HCT116 (cell line): ENCODE measurements around the gene NAV1. TPM values are rescaled to one million over a fixed set of nuclear protein-coding genes. Genes with fewer than 3 reads are reported as not detected.

Source experiments
- ATAC-seq: fragments of 200-7000 bp; cut with Tn5 transposase; 2 replicates; pipeline ENCODE4 v1.9.1; 2020; ENCODE audit warnings: mild to moderate bottlenecking, moderate library complexity
- BruUV-seq: library from RNA; stranded (reverse); fragments of 400-500 nt; replicated peaks from 2 replicates; lab custom pipeline; 2021; lab: Mats Ljungman, UMichigan
- CTCF ChIA-PET: fragments of 300-600 bp; sonication (Branson Sonifier 250); formaldehyde crosslinking; loops from one replicate; lab custom pipeline; 2021; ENCODE audit warnings: antibody characterized with exemption; lab: Charles Lee
- POLR2A ChIA-PET: fragments of 300-600, 350-600 bp; sonication (Branson Sonifier 250); formaldehyde crosslinking; loops from one replicate; lab custom pipeline; 2021; ENCODE audit warnings: antibody characterized with exemption; lab: Charles Lee
- RAD21 ChIA-PET, 2 experiments: fragments of 300-600 bp; sonication (Branson Sonifier 250); formaldehyde crosslinking; loops; one replicate each; lab custom pipeline; 2023; ENCODE audit warnings: low total read pairs in 2 of 2; ENCODE audit not compliant: uncharacterized antibody in 2 of 2, unreplicated experiment in 2 of 2, low non-redundant PET in 1 of 2; lab: Charles Lee
- DNase-seq: peaks from one replicate; pipeline ENCODE4 v3.0.0-alpha.2; 2010; ENCODE audit warnings: low read depth, low spot score
- H2AFZ ChIP-seq: fragments of 200-600 bp; shearing (Covaris generic), sonication (generic); 2 replicates; pipeline ENCODE4 v1.6.1; 2017; ENCODE audit warnings: low read depth, mixed run types, mixed read lengths, antibody characterized with exemption, low read length; ENCODE audit not compliant: poor library complexity, severe bottlenecking
- H3K27ac ChIP-seq: 2 replicates; pipeline ENCODE4 v1.5.1; 2012; ENCODE audit warnings: low read depth, low read length
- H3K27me3 ChIP-seq: fragments of 200-600 bp; sonication (generic); 2 replicates; pipeline ENCODE4 v1.6.1; 2016; ENCODE audit warnings: mixed run types, low read length, mixed read lengths; ENCODE audit not compliant: insufficient read depth
- H3K36me3 ChIP-seq, 2 experiments: fragments of 200-500 bp in 1 of 2; fragments of 200-600 bp in 1 of 2; sonication (Bioruptor generic) in 1 of 2; sonication (generic) in 1 of 2; 2 replicates each; pipeline versions ENCODE4 v1.5.1 to v1.6.1; 2014 to 2016; ENCODE audit warnings: low read length in 2 of 2, inconsistent platforms in 1 of 2, mixed read lengths in 1 of 2, mixed run types in 1 of 2; ENCODE audit not compliant: insufficient read depth in 2 of 2, control insufficient read depth in 1 of 2
- H3K4me1 ChIP-seq, 2 experiments: fragments of 200-600 bp in 1 of 2; sonication (generic) in 1 of 2; 2 replicates each; pipeline versions ENCODE4 v1.5.1 to v1.6.1; 2012 to 2017; ENCODE audit warnings: low read length in 2 of 2, inconsistent platforms in 1 of 2, mild to moderate bottlenecking in 1 of 2, mixed read lengths in 1 of 2, mixed run types in 1 of 2, moderate library complexity in 1 of 2; ENCODE audit not compliant: insufficient read depth in 2 of 2, control insufficient read depth in 1 of 2
- H3K4me2 ChIP-seq: fragments of 200-600 bp; sonication (generic); 2 replicates; pipeline ENCODE4 v1.6.1; 2017; ENCODE audit warnings: mixed run types, low read length, mixed read lengths
- H3K4me3 ChIP-seq, 2 experiments: fragments of 200-600 bp in 1 of 2; sonication (generic) in 1 of 2; replicated peaks in 1 of 2; 2 replicates each; pipeline ENCODE4 v1.5.1; 2011 to 2016; ENCODE audit warnings: low read length in 2 of 2, control low read depth in 1 of 2, low read depth in 1 of 2, mild to moderate bottlenecking in 1 of 2, mixed read lengths in 1 of 2, mixed run types in 1 of 2
- H3K79me2 ChIP-seq: fragments of 200-600 bp; sonication (generic); 2 replicates; pipeline ENCODE4 v1.6.1; 2017; ENCODE audit warnings: mild to moderate bottlenecking, mixed run types, low read length, moderate library complexity, mixed read lengths; ENCODE audit not compliant: insufficient read depth
- H3K9ac ChIP-seq: fragments of 200-600 bp; sonication (generic); 2 replicates; pipeline ENCODE4 v1.6.1; 2016; ENCODE audit warnings: low read length, mixed read lengths
- H3K9me2 ChIP-seq: fragments of 200-600 bp; sonication (generic), shearing (Covaris generic); 2 replicates; pipeline ENCODE4 v1.6.1; 2017; ENCODE audit warnings: mixed run types, mild to moderate bottlenecking, moderate library complexity; ENCODE audit not compliant: insufficient read depth
- H3K9me3 ChIP-seq, 2 experiments: fragments of 200-500 bp in 1 of 2; fragments of 200-600 bp in 1 of 2; sonication (Bioruptor generic) in 1 of 2; sonication (generic) in 1 of 2; 2 replicates each; pipeline ENCODE4 v1.6.1; 2014 to 2017; ENCODE audit warnings: low read length in 2 of 2, mixed read lengths in 2 of 2, inconsistent platforms in 1 of 2, low read depth in 1 of 2, mild to moderate bottlenecking in 1 of 2, mixed run types in 1 of 2, moderate library complexity in 1 of 2; ENCODE audit not compliant: control insufficient read depth in 1 of 2, insufficient read depth in 1 of 2
- H4K20me1 ChIP-seq: fragments of 200-600 bp; sonication (generic), shearing (Covaris generic); 2 replicates; pipeline ENCODE4 v1.6.1; 2017; ENCODE audit warnings: mixed run types, mild to moderate bottlenecking, moderate library complexity; ENCODE audit not compliant: insufficient read depth
- ATF3 ChIP-seq: IDR thresholded peaks from 2 replicates; pipeline ENCODE4 v1.6.1; 2012
- CEBPB ChIP-seq: IDR thresholded peaks from 2 replicates; pipeline ENCODE4 v1.6.1; 2012; ENCODE audit warnings: low read depth
- EGR1 ChIP-seq: IDR thresholded peaks from 2 replicates; pipeline ENCODE4 v1.6.1; 2012; ENCODE audit warnings: low read depth
- ELF1 ChIP-seq: IDR thresholded peaks from 2 replicates; pipeline ENCODE4 v1.6.1; 2012; ENCODE audit warnings: low read depth, borderline replicate concordance
- JUND ChIP-seq: IDR thresholded peaks from 2 replicates; pipeline ENCODE4 v1.6.1; 2012
- MAX ChIP-seq: IDR thresholded peaks from 2 replicates; pipeline ENCODE4 v1.6.1; 2012
- YY1 ChIP-seq: IDR thresholded peaks from 2 replicates; pipeline ENCODE4 v1.6.1; 2011; ENCODE audit warnings: low read length, low read depth, moderate library complexity, mild to moderate bottlenecking; ENCODE audit not compliant: insufficient replicate concordance; ENCODE audit errors: extremely low read depth
- intact Hi-C: fragments of 100-400 bp; cut with micrococcal nuclease; formaldehyde crosslinking; loops from 2 replicates; pipeline ENCODE4 v1.10.0; 2022
- total RNA-seq: library from RNA; stranded (reverse); gene quantifications from one replicate; pipeline ENCODE4 v1.2.1, GENCODE V29; 2021; ENCODE audit not compliant: unreplicated experiment

NAV1 gene
- total RNA-seq, 1 experiment from 2014 or later, result 22.8 TPM

GRCh38 chr1:201489643-201490261 lies 49.2 kb upstream of the NAV1 start:
- H3K4me2 ChIP-seq, result peak overlapping the region; percentile 66
- ChIA-PET RAD21 (no interaction called here), POLR2A (interaction anchor here (0.7 kb wide), 1 partner anchor 11 kb away, joined by 3 read pairs; no protein-coding TSS in a partner anchor), CTCF (interaction anchor here (1.2 to 3.5 kb wide), 2 partner anchors 23 to 303 kb away, joined by 3 to 12 read pairs; no protein-coding TSS in a partner anchor)
- peak overlapping the region; percentile 25; the same call in 1 of the 2 replicates for H3K27ac ChIP-seq
- peak; percentile 6; the same call in 1 of the 2 replicates for ATAC-seq
- H3K9ac ChIP-seq, result peak overlapping the region; percentile 4; the same call in 1 of the 2 replicates
- H3K4me1 ChIP-seq, result peaks cover 13 to 20% of the 10 kb centered on the region in 2 experiments; a peak in 3 of 4 replicates
- no peaks in the 10 kb centered on the region for H3K36me3 ChIP-seq
- no peaks in the 10 kb centered on the region for H3K9me3 ChIP-seq
- no peaks in the 10 kb centered on the region for H4K20me1 ChIP-seq
- 0 out of 4 replicates have a peak overlapping the region, but pooled peaks of 1 of the 2 experiments have one; percentile 7 for H3K4me3 ChIP-seq
- H3K27me3 ChIP-seq, result no peaks in the 10 kb centered on the region
- H2AFZ ChIP-seq, result no peak overlapping the region
- intact Hi-C loops, result loop anchor here (2.0 kb wide), 1 partner anchor 17 kb away; the partner anchor contains the start of gene CSRP1
- TF ChIP-seq ATF3 (no peak), ELF1 (no peak), CEBPB (no peak), EGR1 (no peak), MAX (peak; percentile 7; the same call in 1 of the 2 replicates), YY1 (no peak)
- H3K79me2 ChIP-seq, result no peaks in the 10 kb centered on the region
- no TSS peak for BruUV-seq
- no peaks in the 10 kb centered on the region for H3K9me2 ChIP-seq
- no peak for DNase-seq

- H3K4me1 ChIP-seq, result peaks cover 13 to 20% of the 10 kb centered on the region in 2 experiments; a peak in 3 of 4 replicates
- H3K9ac ChIP-seq, result no peak overlapping the region
- H2AFZ ChIP-seq, result no peak overlapping the region
- CTCF ChIA-PET, result interaction anchor here (1.2 to 3.5 kb wide), 4 partner anchors 9 to 43 kb away, joined by 3 to 12 read pairs (median 8); no protein-coding TSS in a partner anchor
- no peak overlapping the region for H3K27ac ChIP-seq
- no peaks in the 10 kb centered on the region for H4K20me1 ChIP-seq
- H3K9me3 ChIP-seq, result no peaks in the 10 kb centered on the region
- peaks cover 0 to 6% of the 10 kb centered on the region in 2 experiments; a peak in 2 of 4 replicates for H3K36me3 ChIP-seq
- POLR2A ChIA-PET, result interaction anchor here (1.5 kb wide), 1 partner anchor 14 kb away, joined by 3 read pairs; no protein-coding TSS in a partner anchor
- no TSS peak for BruUV-seq
- no peaks in the 10 kb centered on the region for H3K27me3 ChIP-seq
- H3K4me3 ChIP-seq, result no peak overlapping the region
- RAD21 ChIA-PET, result no interaction called here
- DNase-seq, result no peak
- H3K79me2 ChIP-seq, result no peaks in the 10 kb centered on the region
- H3K4me2 ChIP-seq, result no peak overlapping the region
- no peak for ATAC-seq
- no peaks in the 10 kb centered on the region for H3K9me2 ChIP-seq
- intact Hi-C loops, result no loop called here
- no peak for TF ChIP-seq JUND
These were observed 48.2 kb upstream of the NAV1 start for GRCh38 chr1:201490708-201491131.
